Stimulated activated CD8-positive, alpha-beta memory T cell treated with anti-CD3 and anti-CD28 coated beads, Interleukin-2, amount 100 ng/mL, for 1 hour (primary cell): ENCODE measurements around the gene GALNT13.

ENCODE experiments used
- DNase-seq, 2 donors: peaks; one replicate each; pipeline ENCODE4 v3.0.0-alpha.2; 2020; ENCODE audit warnings: low read depth in 2 of 2

Gene GALNT13

GRCh38 chr2:154480521-154480920 is 608.8 kb downstream of the GALNT13 start:
- no peak for DNase-seq

DNA sequence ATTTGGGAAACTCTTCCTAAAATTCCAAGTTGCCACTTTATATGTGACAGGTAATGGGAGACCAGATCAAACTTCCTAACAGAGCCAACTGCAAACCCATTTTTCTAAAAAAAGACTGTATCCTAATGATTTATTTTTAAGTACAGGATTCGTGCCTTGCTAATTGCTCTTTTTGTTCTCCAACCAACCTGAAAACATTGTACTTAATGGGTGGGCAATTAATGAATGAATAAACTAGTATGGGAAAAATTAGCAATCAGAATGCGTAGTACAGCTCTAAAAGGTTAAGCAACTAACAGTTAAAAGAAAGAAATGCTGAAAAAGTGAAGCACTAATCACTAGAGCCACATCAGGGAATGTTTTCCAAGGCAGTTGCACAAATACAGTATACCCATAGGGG is 609.6 kb downstream of the GALNT13 start:
- DNase-seq: no peak

- no peak for DNase-seq
Observed at GRCh38 chr2:154484338-154485099, 612.8 kb downstream of the GALNT13 start.

GRCh38 chr2:154488801-154489200 is 617.1 kb downstream of the GALNT13 start:
- DNase-seq: no peak

- no peak for DNase-seq
Observed at GRCh38 chr2:154489266-154489858, 617.6 kb downstream of the GALNT13 start.

DNA sequence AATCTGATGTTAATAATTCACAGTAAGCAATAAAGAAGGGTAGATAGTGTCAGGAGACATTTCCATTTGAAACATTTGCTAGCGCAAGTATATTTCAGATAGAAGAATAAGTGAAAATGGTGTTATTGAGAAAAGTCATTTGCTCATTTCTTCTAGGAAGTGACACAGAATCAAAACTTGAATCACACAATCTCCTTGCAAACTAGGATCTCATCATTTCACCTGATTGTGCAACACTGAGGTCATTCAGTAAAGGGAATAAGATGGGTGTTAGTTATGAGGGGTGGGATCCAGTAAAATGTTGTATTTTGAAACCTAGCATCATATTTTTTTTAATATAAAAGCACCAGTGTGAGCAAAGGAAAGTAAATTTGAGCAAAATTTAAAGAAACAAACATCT is 618.8 kb downstream of the GALNT13 start:
- no peak for DNase-seq

DNA sequence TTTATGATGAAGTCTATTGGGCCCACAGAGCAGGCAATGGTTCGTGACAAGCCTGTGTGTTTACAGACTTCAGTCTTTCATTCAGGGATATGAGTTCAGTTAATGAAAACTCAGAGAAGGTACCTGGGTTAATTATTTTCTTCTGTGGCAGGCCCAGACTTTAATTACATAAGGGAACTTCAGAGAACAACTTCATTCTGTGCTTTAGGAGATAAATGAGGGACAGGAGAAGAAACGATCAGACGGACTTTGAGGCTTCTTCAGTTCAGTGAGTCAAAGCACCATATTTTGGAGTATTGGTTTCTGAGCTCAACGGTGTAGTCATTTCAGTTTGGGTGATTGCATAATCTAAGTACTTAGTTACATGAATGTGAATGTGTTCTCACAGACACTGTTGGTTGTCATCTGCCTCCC is 623.7 kb downstream of the GALNT13 start:
- no peak for DNase-seq

DNA sequence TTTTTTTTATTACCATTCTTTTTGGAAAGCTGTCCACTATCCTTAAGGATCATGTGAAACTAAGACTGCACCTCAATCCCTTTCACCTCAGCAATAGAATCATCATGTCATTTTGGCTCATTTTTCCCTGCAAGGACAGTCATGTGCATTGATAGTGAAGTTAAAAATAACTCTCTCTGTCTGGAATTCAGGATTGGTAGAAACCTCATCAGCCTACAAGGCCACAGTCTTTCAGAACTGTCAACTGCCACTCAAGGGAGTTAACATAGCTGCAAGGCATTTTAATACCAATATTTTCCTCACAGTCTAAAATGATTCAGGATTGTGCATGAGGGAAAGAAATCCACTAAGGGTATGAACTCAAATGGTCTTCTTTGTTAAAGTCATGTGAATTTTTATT is 625.3 kb downstream of the GALNT13 start:
- DNase-seq: no peak
